GM12878 (cell line): Measurements from ENCODE around the gene YTHDF1. TPM values are rescaled to one million over a fixed set of nuclear protein-coding genes. Genes with fewer than 3 reads are reported as not detected.

Experiments
- ATAC-seq: fragments of 200-7000 bp; cut with Tn5 transposase; 3 replicates; pipeline ENCODE4 v1.9.1; 2020; ENCODE audit warnings: mild to moderate bottlenecking, moderate library complexity
- BruUV-seq: library from RNA; stranded (reverse); fragments of 400-500 nt; replicated peaks from 2 replicates; lab custom pipeline; 2021; lab: Mats Ljungman, UMichigan
- CTCF ChIA-PET: fragments of 300-600 bp; sonication (Branson Sonifier 250); formaldehyde crosslinking; extraction: SDS; loops from one replicate; lab custom pipeline; 2021; ENCODE audit warnings: inconsistent platforms; lab: Yijun Ruan, JAX
- POLR2A ChIA-PET: fragments of 350-600 bp; formaldehyde crosslinking; extraction: SDS; loops from one replicate; lab custom pipeline; 2021; ENCODE audit warnings: inconsistent platforms; lab: Charles Lee
- RAD21 ChIA-PET: fragments of 300-600 bp; sonication (Branson Sonifier 250); formaldehyde crosslinking; loops from one replicate; lab custom pipeline; 2023; ENCODE audit warnings: antibody characterized with exemption; ENCODE audit not compliant: unreplicated experiment; lab: Charles Lee
- SMC1A ChIA-PET: fragments of 300-600 bp; sonication (Branson Sonifier 250); formaldehyde crosslinking; loops from one replicate; lab custom pipeline; 2023; ENCODE audit not compliant: unreplicated experiment, uncharacterized antibody; lab: Charles Lee
- DNase-seq: peaks from one replicate; pipeline ENCODE4 v3.0.0-alpha.2; 2011; ENCODE audit warnings: low read depth, low spot score
- FAIRE-seq: peaks from 3 replicates; lab custom pipeline; 2011; peaks lifted over from hg19 to GRCh38; lab: Jason Lieb, UNC
- H2AFZ ChIP-seq: 2 replicates; pipeline ENCODE4 v1.6.0; 2011; ENCODE audit warnings: low read depth, low read length, control low read depth; ENCODE audit not compliant: control insufficient read depth
- H3K27ac ChIP-seq: 2 replicates; pipeline ENCODE4 v1.5.1; 2011; ENCODE audit warnings: control low read depth; ENCODE audit not compliant: control insufficient read depth, insufficient read depth
- H3K27me3 ChIP-seq, 2 experiments: replicated peaks in 1 of 2; 2 replicates each; pipeline versions ENCODE4 v1.6.0 to v1.6.1; 2011; ENCODE audit warnings: low read length in 1 of 2; ENCODE audit not compliant: control insufficient read depth in 2 of 2, insufficient read depth in 2 of 2
- H3K36me3 ChIP-seq, 2 experiments: 2 replicates each; pipeline ENCODE4 v1.5.1; 2011; ENCODE audit warnings: low read length in 1 of 2; ENCODE audit not compliant: control insufficient read depth in 2 of 2, insufficient read depth in 2 of 2
- H3K4me1 ChIP-seq: 2 replicates; pipeline ENCODE4 v1.6.1; 2011; ENCODE audit warnings: mild to moderate bottlenecking, low read length, moderate library complexity, mixed read lengths; ENCODE audit not compliant: control insufficient read depth, insufficient read depth
- H3K4me2 ChIP-seq: 2 replicates; pipeline ENCODE4 v1.6.0; 2011; ENCODE audit warnings: control low read depth; ENCODE audit not compliant: control insufficient read depth, insufficient read depth
- H3K4me3 ChIP-seq: fragments of 200-600 bp; sonication (generic); 2 replicates; pipeline ENCODE4 v1.5.1; 2016
- H3K79me2 ChIP-seq: 2 replicates; pipeline ENCODE4 v1.6.0; 2011; ENCODE audit warnings: low read length; ENCODE audit not compliant: control insufficient read depth, insufficient read depth
- H3K9ac ChIP-seq: 2 replicates; pipeline ENCODE4 v1.8.0; 2011; ENCODE audit warnings: low read length, control low read depth, mixed read lengths; ENCODE audit not compliant: control insufficient read depth, insufficient read depth
- H3K9me3 ChIP-seq: replicated peaks from 3 replicates; pipeline ENCODE4 v1.5.1; 2011; ENCODE audit warnings: mild to moderate bottlenecking, low read length; ENCODE audit not compliant: control insufficient read depth, insufficient read depth
- H4K20me1 ChIP-seq: 2 replicates; pipeline ENCODE4 v1.6.0; 2011; ENCODE audit not compliant: control insufficient read depth, insufficient read depth
- NFYA ChIP-seq: IDR thresholded peaks from 2 replicates; pipeline ENCODE4 v1.6.1; 2011; ENCODE audit warnings: low read depth, mild to moderate bottlenecking, low read length, improper control_type of control experiment, borderline replicate concordance
- SMAD1 ChIP-seq: fragments of 450-650 bp; IDR thresholded peaks from 2 replicates; pipeline ENCODE4 v1.6.1; 2018; ENCODE audit warnings: mild to moderate bottlenecking, low read depth; ENCODE audit not compliant: partially characterized antibody
- USF1 ChIP-seq: IDR thresholded peaks from 2 replicates; pipeline ENCODE4 v1.6.1; 2011; ENCODE audit warnings: borderline replicate concordance, low read depth, mild to moderate bottlenecking, moderate library complexity, mixed read lengths, low read length; ENCODE audit not compliant: insufficient read depth; ENCODE audit errors: extremely low read length
- WGBS: methylation state at CpG from one replicate; pipeline ENCODE4 v1.1.6; 2016; ENCODE audit warnings: low lambda C conversion rate; ENCODE audit not compliant: insufficient replicate concordance, insufficient coverage; ENCODE audit errors: missing lambda C conversion rate; 5-methylcytosine and 5-hydroxymethylcytosine counted together
- in situ Hi-C: fragments of 300-500 bp; cut with MboI; formaldehyde crosslinking; loops from 9 replicates; pipeline ENCODE4 v1.14.3; 2018; ENCODE audit warnings: mixed read lengths
- intact Hi-C: fragments of 100-400 bp; cut with micrococcal nuclease; formaldehyde crosslinking; loops from one replicate; pipeline ENCODE4 v1.14.2; 2022; ENCODE audit not compliant: unreplicated experiment
- polyA plus RNA-seq, 11 experiments: library from polyadenylated mRNA; depleted of rRNA in 4 of 11; unstranded in 6 of 11; stranded (reverse) in 5 of 11; fragments of >200 nt; fragmentation: Nextera tagmentation in 4 of 11; fragmentation: Illumina TruSeq in 1 of 11; extraction: Ambion mirVana in 4 of 11; extraction: Trizol in 1 of 11; gene quantifications; 1 replicate in 1 of 11; 2 replicates in 10 of 11; pipeline versions ENCODE4 v1.2.1 to v1.2.3, GENCODE V29; 2011 to 2016; ENCODE audit warnings: inconsistent platforms in 2 of 11, missing spikeins in 2 of 11, low read depth in 1 of 11
- total RNA-seq, 4 experiments: library from RNA; depleted of rRNA in 3 of 4; stranded (reverse); fragments of >200 nt in 3 of 4; fragmentation: Illumina TruSeq in 1 of 4; extraction: Trizol in 1 of 4; gene quantifications; 2 replicates each; pipeline versions ENCODE4 v1.2.1 to v1.2.3, GENCODE V29; 2013 to 2021

Gene YTHDF1
- total and polyA plus RNA-seq, 10 of the 15 experiments (the other 5 are each of a cell fraction or from before 2014, with no cell fraction given), result 4.6 to 37.8 (median 20.5) TPM

GRCh38 chr20:63220696-63221399, 4.9 kb upstream of the YTHDF1 start:
- WGBS, result 0% methylated on average over 9 of the region's 9 CpGs
- intact Hi-C loops, result loop anchor here (5.0 kb wide), 1 partner anchor 51 kb away; the partner anchor contains the start of gene ARFGAP1
- ChIA-PET CTCF (interaction anchor here (0.7 to 1.0 kb wide), 2 partner anchors 12 to 17 kb away, joined by 3 read pairs; no protein-coding TSS in a partner anchor), SMC1A (no interaction called here), RAD21 (no interaction called here), POLR2A (no interaction called here)
- FAIRE-seq, result no peak
- H3K27ac ChIP-seq, result no peak overlapping the region
- no peaks in the 10 kb centered on the region for H3K9me3 ChIP-seq
- no peaks in the 10 kb centered on the region for H3K79me2 ChIP-seq
- H4K20me1 ChIP-seq, result no peaks in the 10 kb centered on the region; the same call in 1 of the 2 replicates
- no peaks in the 10 kb centered on the region for H3K36me3 ChIP-seq
- BruUV-seq, result no TSS peak
- no peak overlapping the region for H3K4me3 ChIP-seq
- H3K27me3 ChIP-seq, result peaks cover 0 to 7% of the 10 kb centered on the region in 2 experiments; a peak in 2 of 4 replicates
- TF ChIP-seq USF1, result no peak
- TF ChIP-seq SMAD1, result no peak
- TF ChIP-seq NFYA, result no peak
- TF ChIP-seq, all 136 proteins: peak for 0
- in situ Hi-C loops, result no loop called here
- H2AFZ ChIP-seq, result no peak overlapping the region
- ATAC-seq, result no peak
- H3K4me1 ChIP-seq, result peaks cover 8% of the 10 kb centered on the region
- DNase-seq, result no peak
- no peak overlapping the region for H3K9ac ChIP-seq
- H3K4me2 ChIP-seq, result no peak overlapping the region
